Stomach (tissue), 4 donors: ENCODE data around the gene ST8SIA6.

ENCODE experiments used
- EP300 ChIP-seq: sonication (generic); formaldehyde crosslinking; IDR thresholded peaks from one replicate; pipeline ENCODE4 v1.6.1; 2017; ENCODE audit warnings: antibody characterized with exemption
- POLR2A ChIP-seq, 4 donors: fragments of 450-650 bp; IDR thresholded peaks; one replicate each; pipeline ENCODE4 v1.6.1; 2016; ENCODE audit warnings: antibody characterized with exemption in 4 of 4, control low read depth in 2 of 4, mild to moderate bottlenecking in 1 of 4, moderate library complexity in 1 of 4
- POLR2AphosphoS5 ChIP-seq, 3 donors: sonication (generic); formaldehyde crosslinking; IDR thresholded peaks; one replicate each; pipeline ENCODE4 v1.6.1; 2016; ENCODE audit warnings: antibody characterized with exemption in 3 of 3
- TF ChIP-seq, protein P1 (sequence below), 7 experiments: fragments of 450-650 bp in 4 of 7; fragments of 200-600 bp in 3 of 7; sonication (generic) in 3 of 7; IDR thresholded peaks; one replicate each; pipeline ENCODE4 v1.5.1; 2016 to 2019; ENCODE audit warnings: antibody characterized with exemption in 7 of 7, control low read depth in 2 of 7, mild to moderate bottlenecking in 1 of 7

DNA sequence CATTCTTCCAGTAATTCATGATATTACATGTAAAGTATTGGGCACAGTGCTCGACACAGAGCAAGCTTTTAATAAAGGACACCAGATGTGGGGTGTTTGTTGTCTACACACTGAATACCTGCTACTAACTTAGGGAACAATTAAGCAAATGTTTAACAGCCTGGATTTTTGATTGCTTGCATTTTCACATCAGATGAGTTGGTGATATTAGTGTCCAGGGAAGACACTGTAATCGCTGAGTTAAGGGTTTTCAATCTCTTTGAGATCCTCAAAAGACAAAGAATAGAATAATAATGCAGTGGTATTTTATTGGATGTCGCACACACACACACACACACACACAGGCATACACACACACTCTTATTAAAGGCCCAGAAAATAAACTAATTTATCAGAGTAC is 147.3 kb downstream of the ST8SIA6 start:
- TF ChIP-seq, protein P1, sequence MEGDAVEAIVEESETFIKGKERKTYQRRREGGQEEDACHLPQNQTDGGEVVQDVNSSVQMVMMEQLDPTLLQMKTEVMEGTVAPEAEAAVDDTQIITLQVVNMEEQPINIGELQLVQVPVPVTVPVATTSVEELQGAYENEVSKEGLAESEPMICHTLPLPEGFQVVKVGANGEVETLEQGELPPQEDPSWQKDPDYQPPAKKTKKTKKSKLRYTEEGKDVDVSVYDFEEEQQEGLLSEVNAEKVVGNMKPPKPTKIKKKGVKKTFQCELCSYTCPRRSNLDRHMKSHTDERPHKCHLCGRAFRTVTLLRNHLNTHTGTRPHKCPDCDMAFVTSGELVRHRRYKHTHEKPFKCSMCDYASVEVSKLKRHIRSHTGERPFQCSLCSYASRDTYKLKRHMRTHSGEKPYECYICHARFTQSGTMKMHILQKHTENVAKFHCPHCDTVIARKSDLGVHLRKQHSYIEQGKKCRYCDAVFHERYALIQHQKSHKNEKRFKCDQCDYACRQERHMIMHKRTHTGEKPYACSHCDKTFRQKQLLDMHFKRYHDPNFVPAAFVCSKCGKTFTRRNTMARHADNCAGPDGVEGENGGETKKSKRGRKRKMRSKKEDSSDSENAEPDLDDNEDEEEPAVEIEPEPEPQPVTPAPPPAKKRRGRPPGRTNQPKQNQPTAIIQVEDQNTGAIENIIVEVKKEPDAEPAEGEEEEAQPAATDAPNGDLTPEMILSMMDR (IDR thresholded peaks at IDR 0.05): no peak
- TF ChIP-seq POLR2AphosphoS5 (IDR thresholded peaks at IDR 0.05) (no peak), POLR2A (IDR thresholded peaks at IDR 0.05) (no peak), EP300 (no peak)
